DMS53 treated with DMSO at 0.1 percent for 48 hours (cell line): ENCODE results near the gene CAST.
"Not testable (repeated sequence)": the region's sequence is repeated elsewhere in the genome, so short reads cannot be mapped to it uniquely, and the experiment has no call there.

Source experiments
- DNase-seq: peaks from one replicate; lab custom pipeline; 2025; ENCODE audit not compliant: unreplicated experiment; lab: John Stamatoyannopoulos, UW

The CAST gene

DNA sequence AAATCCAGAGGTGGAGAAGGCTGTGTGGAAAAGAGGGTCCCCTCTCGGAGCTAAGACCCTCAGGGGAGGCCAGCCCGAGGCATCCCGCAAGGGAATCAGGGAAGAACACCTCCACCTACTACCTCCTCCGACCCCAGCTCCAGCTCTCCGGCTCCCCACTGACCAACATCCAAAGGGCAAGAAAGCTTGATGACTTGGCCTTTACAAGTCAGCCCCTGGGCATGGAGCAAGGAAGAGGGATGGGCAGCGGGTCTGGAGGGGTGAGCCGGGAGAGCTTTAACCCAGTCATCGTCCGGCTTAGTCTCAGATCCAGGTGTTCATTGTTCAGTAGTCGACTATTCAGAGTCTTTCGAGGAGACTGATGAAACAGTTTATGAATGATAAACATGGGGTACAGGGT is 113.5 kb downstream of the CAST start:
- no peak for DNase-seq

DNA sequence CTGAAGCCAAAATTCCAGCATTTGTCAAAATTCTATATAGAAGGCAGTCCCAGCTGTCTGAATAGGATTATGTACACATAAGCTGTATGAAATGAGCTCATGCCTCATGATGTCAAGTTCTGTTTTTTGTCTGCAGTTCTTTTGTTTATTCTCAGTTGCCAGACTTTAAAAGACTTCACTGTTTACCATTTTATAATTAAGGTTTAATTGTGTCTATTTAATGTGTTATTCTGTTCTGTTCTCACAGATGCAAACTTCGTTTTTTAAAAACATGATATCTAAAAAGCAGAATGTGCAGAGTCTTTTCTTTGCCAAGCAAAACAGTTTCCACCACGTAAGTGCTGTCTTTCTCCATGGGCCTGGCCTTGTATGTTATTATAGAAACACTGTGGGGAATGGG is 114.4 kb downstream of the CAST start:
- no peak for DNase-seq

DNA sequence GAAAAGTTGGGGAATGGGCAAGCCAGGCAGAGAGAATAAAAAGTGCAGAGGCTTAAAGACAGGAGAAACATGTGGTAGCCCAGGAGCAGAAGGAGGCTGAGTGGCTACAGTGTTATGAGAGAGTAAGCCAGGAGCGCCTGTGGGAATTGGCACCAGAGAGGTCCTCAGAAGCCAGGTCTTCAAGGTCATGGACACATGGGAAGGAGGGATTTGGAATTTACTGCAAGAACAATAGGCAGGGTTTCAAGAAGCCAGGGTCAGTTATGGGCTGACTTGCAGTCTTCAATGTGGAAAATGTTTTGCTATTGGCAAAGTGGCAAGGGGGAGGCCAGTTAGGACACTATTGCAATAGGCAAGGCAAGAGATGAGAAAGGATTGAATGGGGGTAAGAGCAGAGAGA is 116.2 kb downstream of the CAST start:
- DNase-seq: no peak

DNA sequence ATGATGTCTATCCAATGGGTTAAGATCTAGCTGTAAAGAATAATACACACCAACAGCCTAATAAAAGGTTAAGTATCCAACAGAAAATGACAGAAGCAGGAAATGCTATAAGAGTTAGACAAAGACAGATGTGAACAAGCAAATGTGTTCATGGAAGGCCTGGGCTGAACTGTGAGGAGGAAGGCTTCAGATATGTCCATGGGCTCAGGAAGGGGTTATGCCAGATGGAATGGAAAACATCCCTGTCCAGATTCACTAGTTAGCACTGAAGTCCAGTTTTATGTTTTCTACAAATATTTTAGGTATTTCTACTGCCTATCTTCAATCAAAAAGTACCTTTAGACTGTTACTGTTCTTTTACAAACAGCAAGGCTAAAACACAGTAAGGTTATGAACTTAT is 118.5 kb downstream of the CAST start:
- DNase-seq: no peak

DNA sequence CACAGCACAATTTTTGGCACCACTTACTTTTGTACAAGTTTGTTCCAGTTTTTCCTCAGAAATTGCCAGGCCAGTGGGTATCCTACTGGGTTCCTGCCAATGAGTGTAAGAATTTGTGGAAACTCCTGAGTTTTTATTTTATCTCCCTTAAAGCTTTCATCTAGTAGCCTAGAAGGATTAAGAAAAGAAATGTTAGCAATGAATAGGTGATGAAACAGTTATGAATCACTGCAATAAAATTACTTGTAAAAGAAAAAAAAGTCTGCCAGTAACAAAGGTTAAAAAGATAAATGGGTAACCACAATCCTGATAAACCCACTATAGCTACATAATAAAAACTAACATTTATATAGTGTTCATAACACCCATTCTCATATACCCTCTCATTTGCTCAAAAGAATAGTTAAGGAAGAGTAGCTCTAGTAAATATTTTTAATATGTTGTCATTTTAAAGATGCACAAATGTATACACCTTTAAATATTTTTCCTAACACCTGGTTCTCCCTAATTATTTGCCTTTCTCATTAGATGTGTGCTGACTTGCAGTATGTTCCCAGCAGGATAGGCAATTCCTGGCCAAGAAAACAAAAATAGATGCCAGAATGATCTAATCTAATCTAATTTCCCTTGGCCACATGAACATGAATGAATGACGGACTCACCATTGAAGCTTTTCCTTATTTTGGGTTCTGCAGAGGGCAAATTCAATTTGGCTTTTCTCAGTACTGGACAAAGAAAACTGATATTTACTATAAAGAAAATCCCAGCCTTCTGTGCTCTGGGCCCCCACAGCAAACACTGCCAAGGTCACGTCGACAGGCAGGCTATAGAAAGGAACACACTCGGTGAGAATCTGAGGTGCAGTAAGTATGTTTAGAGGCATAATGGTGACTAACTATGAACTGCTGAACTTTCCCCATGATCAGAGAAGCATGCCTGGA is 119.1 kb downstream of the CAST start:
- DNase-seq: no peak

DNA sequence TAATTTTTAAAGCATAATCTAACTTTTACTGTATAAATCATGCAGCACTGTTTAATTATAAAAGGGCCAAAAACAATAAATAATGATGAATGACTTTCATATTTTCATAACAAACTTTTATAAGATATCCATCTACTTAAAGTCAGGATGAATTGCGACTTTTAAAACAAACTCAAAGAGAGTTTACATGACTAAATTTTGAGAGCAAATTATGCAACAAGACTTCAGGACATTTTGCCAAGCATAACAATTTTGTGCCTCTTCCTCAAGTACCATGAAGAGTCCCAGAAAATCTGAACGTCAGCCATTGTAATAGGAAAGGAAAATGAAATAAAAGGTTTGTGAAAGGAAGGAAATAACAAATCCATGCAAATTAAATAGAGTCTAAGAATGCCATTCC is 121.2 kb downstream of the CAST start:
- DNase-seq: no peak

DNA sequence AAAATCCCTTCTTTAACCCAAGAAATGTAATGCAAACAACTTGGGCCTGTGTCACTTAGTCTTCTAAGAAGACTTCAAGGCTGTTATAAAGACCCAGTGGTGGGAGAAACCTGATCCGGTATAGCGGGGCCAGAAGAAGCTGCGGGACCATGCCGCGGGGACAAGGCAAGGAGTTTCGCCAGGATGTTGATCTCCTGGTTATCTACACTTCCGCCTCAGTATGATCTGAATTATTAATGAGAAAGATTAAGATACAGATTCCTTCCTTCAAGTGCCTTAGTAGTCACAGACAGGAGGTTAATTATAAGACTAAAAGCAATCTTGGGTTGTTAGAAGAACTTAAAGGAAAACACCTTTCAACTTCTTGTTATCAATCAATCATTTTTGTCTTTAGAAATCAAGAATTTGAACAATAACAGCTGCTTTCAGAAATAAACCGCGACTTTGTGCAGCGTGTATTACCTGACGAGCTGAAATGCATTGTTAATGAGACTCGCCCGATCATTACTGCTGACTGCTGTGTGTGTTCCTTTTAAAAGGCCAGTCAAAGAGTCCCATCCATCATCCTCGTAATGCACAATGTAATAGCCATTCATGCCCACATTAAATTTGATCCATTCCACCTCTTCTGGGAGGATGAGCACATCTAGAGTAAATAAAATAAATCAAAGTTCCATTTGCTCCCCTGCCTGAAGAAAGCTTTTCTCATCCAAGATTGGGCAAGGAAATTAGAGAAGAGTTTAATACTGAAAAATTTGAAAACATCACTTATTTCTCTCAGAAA is 123.3 kb downstream of the CAST start:
- no peak for DNase-seq

DNA sequence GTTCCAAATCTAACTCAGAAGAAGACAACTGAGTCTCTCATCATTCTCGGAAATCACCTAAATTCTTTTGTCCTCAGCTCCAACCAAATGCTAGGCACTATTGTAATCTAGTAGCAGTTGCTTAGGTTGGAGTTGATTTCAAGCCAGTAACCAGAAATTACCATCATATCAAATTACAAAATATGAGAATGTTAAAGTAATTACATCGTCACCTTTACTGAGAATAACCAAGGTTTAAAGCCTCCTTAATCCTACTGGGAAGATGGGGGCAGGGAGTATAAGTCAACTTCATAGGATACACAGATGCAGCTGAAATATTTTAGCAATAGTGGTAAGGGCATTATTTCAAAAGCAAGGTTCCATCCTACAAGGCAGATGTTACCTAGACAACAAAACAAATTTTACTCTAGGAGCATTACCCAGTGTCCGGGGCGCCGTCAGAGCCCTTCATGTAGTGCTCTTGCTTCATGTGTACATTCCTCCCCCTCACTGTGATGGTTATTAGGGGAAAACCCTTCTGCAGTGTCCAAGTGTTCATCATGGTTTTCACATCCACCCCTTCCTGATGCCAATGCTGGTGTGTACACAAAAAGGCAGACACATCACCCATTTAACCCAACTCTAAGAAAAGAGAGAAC is 126.1 kb downstream of the CAST start:
- DNase-seq: no peak

DNA sequence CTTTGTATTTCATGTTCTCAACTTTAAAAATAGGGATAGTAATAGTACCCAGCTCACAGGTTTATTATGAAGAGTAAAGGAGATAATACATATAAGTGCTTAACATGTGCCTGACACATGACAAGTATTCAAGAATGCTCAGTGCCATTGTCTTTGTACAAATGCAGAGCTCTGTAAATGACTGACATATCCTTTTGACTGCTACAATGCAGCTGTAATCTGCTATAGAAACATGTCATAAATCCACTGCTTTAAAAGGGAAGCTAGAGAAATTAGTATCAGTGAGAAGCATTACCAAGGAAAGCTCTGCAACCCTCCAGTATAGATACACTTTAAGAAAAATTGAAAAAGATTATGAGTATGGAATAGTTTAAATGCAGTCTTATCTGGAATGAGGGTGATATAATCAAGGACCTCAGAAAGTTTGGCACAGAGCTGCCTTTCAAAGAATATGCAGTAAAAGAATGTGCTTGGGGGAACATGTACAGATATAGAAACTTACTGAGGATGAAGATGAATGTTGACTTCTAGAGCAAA is 127.7 kb downstream of the CAST start:
- DNase-seq: no peak

DNA sequence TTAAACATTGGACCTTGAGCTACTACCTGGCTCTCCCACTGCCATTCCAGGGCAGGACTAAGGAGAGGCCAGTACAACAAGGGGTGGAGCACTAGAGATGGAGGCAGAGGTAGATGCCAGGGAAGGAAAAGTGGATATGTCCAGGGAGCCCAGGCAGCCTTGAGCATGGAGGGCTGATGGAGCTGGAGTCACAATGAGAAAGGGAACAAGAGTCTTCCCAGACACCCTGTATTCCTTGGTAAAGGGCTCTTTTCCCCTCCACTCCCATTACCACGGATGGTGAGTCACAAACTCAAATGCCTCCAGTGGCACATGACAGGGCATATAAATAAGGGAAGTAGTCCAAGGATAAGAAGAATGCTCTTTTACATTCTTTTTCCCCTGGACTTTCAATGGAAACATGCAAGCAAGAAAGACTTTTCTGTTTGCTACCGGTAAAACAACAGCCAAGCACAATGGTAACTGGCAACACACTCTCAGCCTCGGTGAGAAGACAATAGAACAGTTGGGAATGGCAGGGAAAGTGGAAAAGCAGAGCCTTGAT is 128.9 kb downstream of the CAST start:
- DNase-seq: no peak

DNA sequence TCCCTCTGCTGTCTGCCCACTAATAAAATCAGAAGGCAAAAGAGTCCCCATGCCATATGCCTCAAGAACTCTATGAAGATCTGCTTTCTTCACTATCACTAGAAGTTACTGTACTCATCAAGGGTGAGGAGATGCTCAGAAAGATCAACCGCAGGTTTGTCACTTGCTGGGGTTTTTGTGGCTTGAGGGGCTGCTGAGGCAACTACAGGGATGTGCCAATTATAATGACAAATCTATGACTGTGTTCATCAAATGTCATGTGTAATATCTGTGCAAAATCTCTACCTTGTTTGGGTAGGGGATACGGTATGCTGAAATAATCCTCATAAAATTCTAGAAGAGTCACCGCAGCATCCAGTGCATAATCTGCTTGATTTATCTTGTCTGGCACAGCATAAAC is 132.6 kb downstream of the CAST start:
- no peak for DNase-seq

DNA sequence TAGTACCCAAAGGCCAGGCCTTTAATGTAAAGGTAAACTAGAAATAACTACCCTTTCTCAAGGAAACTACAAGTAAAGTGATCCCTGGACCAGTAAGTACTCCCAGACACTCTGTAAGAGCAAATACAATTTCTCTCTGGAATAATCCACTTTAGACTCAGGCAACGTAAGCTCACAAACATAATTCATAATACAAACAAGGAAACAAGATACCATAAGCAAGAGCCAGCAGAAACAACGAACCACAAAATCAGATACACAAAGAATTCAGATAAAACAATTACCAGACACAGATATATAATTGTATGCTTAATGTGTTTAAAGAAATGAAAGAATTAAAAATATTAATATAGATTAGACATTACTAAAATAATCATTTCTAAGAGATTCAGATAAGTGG is 133.4 kb downstream of the CAST start:
- DNase-seq: no peak

DNA sequence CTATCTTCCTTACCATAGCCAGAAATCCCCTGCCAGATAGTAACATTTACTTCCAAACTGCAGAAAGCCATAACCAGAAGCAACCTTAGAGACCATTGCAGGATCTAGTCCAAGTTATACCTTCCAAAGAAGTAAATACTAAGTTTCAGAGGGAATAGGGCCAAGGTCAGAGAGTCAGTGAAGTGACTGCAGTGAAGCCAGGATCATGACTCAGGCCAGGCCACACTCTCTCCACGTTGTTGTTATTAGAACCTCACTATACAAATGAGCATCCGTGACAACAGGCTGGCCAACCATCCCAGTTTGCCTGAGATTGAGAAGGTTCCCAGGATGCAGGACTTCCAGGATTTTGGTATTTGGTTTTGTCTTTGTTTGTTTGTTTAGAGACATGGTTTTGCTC is 134.3 kb downstream of the CAST start:
- no peak for DNase-seq

DNA sequence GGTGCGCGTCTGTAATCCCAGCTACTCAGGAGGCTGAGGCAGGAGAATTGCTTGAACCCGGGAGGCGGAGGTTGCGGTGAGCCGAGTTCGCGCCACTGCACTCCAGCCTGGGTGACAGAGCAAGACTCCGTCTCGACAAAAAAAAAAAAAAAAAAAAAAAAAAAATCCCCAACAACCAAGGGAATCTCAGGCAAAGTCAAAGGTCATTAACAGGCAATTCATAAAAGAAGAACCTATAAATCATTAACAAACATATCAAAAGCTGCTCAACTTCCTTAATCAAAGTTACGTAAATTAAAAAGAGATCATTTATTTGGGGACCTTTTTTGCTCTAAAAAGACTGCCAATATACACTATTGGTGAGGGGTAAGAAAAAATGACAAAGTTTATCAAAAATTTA is 139.5 kb downstream of the CAST start:
- not testable (repeated sequence) for DNase-seq

DNA sequence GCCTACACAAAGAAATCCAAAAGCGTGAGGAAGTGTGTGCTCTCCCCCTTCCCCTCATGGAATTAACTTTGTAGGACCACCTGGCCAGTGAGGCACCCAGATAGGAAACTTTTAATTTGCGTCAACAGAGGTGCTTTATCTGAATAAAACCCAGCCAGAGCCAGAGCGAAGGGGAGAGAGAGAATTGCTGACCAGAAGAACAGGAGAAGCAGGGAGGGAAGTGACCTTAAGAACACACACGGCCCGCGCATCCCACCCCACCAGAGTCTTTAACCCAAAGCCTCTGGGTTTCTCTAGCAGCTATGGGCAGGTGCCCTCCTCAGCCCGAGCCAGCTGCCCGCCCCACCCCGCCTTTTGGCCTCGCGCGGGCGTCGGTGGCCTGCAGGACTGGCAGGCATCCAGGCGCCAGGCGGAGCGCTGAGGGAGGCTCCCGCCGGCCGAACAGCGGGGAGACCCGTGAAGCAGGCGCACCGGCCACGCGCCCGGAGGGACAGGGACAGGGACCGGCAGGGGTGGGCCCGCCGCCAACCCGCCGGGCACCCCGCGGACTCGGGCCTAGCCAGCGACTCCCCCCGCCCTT is 145.0 kb downstream of the CAST start:
- DNase-seq: peak; percentile 61

DNA sequence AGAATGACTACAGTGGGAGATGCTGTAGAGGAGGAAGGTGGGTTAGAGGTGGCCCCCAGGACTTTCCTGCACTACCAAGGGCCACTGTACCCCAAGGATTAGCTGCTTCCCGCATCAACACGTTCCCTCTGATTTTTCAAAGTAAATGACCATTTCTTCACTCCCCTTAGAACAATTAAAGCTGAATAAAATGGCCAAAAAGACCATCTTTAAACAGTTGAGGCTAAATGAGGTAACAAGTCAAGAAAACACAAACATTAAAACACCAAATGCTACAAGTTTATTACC is 146.3 kb downstream of the CAST start:
- DNase-seq: no peak

DNA sequence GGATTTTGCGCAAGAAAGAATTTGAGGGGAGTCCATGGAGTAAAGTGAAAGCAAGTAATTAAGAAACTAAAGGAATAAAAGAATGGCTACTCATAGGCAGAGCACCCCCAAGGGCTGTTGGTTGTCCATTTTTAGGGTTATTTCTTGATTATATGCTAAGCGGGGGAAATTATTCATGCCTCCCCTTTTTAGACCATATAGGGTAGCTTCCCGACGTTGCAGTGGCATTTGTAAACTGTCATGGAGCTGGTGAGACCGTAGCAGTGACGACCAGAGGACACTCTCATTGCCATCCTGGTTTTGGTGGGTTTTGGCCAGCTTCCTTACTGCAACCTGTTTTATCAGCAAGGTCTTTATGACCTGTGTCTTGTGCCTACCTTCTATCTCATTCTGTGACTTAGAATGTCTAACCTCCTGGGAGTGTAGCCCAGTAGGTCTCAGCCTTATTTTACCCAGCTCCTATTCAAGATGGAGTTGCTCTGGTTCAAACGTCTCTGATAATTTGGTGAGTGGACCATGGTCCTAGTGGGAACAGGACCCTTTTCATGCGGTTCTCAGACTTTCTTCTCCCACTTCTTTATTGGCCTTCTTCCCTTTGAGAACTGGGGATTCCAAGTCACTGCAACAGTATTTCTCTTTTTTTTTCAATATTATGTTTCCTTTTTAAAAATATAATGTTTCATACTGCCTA is 146.8 kb downstream of the CAST start:
- DNase-seq: no peak

DNA sequence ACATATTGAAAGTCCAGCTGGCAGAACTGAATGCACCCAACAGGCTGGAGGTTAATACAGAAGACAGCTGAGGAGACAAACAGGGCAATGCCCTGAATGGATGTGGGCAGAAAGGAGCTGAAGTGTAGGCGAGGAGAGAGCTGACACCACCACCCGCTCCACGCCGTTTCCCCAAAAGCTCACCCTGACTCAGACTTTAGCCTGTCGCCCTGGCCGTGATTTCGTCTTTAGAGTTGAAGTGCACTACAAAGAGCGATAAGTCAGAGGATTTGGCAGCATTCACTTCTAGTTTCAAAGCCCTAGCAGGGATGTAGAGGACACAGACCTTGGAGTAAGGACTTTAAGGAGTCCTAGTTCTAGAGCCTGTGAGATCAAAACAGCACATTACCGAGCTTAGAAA is 147.7 kb downstream of the CAST start:
- DNase-seq: no peak

DNA sequence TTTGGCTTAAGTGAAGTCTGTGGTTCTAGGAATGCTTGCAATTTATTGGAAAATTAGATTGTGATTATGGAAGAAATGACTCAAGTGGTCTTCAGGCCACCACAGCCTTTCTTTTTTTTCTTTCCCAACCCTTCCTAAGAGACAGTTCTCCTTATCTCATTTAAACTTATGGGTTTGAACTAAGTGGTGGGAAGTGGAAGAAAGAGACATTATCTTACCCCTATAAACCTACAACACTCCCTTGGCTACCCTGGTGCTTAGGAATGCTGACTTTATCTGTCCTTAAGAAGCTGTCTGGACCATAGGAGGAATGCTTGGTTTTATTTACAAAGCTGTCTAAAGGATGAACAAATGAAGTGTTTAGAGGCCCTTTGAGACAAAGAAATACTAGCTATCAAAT is 150.7 kb downstream of the CAST start:
- DNase-seq: no peak

DNA sequence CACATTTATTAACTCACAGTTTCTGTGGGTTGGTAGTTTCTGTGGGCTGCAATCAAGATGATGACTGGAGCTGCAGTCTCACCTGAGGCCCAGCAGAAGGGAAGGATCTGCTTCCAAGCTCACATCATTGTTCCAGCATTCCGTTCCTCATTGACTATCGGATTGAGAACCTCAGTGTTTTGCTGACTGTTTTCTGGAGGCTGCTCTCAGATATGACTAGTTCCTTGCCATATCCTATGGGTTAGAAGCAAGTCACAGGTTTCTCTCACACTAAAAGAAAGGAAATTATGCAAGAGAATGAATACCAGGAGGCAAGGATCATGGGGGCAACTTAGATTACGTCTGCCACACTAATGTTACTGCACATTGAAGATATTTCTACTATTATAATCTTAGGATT is 151.9 kb downstream of the CAST start:
- DNase-seq: no peak
